HG03108 (cell line): Measurements from ENCODE around the gene THOC6.
"Not testable (repeated sequence)": the region's sequence is repeated elsewhere in the genome, so short reads cannot be mapped to it uniquely, and the experiment has no call there.

Source experiments
- ATAC-seq: cut with Tn5 transposase; IDR thresholded peaks from one replicate; pipeline ENCODE4 v1.9.1; 2021; ENCODE audit warnings: moderate library complexity; ENCODE audit not compliant: unreplicated experiment

The THOC6 gene

DNA sequence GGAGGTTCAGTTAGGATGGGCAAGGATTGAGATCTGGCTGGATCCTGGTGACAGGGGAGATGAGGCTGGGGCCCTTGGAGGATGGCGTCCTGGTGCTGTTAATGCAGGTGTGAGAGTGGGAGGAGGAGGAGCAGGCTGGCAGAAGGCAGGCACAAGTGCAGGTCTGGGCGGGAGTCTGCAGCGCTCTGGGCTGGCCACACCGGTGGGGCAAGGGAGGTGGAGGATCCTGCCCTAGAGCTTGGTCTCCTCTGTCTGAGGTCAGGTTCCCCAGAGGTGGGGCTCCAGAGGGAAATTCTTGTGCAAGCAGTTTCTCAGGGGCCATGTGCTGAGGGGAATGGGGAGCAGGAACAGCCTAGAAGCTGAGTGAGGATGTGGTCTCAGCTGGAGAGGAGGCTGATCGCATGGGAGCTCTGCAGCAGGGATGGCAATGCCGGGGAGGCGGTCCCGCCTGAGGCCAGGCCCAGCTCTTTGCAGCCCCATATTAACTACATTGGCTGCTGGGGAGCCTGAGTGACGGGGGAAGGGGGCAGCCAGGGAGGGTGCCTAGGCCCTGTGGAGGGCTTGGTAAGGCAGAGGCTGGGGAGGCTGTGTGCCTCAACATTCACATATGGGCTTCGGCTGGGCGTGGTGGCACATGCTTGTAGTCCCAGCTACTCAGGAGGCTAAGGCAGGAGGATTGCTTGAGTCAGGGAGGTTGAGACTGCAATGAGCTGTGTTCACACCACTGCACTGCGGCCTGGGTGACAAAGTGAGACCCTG is 28.9 kb downstream of the THOC6 start:
- ATAC-seq, result not testable (repeated sequence)

DNA sequence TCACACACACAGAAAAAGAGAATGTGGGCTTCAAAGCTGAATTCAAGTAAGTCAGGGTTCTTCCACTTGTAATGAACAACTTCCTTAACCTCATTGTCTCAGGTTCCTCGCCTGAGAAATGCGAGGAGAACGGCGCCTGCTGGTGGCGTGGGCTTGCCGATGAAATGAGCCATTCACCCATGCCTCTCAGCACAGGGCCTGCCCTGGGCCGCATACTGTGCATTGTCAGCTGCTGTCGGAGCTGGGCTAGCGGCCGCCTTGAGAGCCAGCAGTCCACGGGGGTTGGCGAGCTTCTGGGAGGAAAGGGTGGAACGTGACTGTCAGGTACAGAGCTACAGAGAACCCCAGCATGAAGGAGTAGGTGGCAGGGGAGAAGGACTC is 29.5 kb downstream of the THOC6 start:
- ATAC-seq, result not testable (repeated sequence)

DNA sequence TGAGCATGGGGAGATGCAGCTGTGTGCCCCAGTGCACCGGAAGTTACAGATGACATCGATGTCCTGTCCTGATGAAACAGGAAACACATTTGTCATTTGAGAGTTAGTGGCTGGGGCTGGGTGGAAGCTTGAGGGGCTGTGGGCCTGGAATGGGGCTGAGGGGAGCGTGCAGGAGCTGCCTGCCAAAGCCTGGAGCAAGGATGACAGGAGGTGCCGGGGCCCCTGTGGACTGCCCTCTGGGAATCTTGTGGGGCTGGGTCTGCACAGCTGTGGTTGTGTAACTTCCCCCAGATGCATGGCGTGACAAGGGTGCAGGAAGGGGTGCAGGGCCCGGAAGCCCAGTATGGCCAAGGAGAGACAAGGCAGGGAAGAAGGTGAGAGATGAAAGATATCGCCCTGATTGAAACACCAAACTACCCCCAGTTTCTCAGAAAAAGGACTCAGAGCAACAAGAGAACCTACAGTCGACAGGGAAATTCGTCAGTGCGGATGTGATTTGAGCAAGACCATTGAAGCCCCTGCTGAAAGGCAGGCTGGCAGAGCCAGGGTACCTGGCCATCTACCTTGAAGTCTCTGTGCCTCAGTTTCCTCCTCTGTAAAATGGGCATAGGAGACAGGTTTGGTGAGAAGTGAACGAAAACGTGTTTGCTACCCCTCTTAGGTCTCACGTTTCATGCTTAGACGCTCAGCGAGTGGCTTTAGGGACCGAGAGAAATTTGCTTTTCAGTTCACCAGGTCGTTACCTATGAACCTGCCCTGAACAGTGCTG is 31.3 kb downstream of the THOC6 start:
- ATAC-seq, result no peak

DNA sequence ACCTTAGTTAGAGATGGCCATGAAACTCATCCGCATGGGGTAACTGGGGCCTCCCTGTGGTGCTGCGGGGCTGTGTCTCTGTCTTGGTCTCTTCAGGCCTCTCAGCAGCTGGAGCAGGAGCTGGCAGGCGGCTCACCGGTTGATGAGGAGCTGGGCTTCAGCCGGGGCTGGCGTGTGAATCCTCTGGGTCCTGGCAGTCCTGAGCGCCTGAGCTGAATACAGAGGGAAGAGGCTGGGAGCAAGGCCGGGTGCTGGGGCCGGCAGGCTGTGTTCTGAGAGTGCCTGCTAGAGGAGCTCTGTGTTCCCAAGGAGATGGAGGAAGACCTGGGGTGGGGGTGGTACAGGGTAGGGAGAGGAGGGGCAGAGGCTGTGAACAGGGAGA is 31.9 kb downstream of the THOC6 start:
- ATAC-seq, result not testable (repeated sequence)

DNA sequence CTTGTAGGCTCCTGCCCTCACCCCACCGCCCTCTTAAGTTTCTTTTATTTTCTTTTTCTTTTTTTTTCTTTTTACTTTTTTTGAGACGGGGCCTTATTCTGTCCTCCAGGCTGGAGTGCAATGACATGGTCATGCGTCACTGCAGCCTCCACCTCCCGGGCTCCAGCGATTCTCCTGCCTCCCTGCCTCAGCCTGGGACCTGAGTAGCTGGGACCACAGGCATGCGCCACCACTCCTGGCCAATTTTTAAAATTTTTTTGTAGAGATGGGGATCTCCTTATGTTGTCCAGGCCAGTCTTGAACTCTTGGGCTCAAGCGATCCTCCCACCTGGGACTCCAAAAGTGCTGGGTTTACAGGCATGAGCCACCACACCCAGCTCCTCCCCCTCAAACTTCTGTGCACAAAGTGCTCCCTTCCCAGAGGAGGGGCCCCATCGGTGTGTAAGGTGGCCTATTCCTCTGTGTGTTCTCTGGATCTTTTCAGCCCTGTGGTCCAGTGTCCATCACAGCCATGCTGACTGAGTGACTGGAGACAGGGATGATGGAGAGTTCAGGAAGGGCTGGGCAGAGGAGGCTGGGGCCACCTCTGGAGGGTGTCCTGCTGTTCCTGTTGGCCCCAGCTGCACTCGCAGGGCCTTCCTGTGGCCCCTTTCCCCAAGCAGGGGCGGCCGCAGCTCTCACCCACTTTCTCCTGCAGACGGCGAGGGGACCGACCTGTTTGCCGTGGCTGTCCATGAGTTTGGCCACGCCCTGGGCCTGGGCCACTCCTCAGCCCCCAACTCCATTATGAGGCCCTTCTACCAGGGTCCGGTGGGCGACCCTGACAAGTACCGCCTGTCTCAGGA is 32.7 kb downstream of the THOC6 start:
- no peak for ATAC-seq

DNA sequence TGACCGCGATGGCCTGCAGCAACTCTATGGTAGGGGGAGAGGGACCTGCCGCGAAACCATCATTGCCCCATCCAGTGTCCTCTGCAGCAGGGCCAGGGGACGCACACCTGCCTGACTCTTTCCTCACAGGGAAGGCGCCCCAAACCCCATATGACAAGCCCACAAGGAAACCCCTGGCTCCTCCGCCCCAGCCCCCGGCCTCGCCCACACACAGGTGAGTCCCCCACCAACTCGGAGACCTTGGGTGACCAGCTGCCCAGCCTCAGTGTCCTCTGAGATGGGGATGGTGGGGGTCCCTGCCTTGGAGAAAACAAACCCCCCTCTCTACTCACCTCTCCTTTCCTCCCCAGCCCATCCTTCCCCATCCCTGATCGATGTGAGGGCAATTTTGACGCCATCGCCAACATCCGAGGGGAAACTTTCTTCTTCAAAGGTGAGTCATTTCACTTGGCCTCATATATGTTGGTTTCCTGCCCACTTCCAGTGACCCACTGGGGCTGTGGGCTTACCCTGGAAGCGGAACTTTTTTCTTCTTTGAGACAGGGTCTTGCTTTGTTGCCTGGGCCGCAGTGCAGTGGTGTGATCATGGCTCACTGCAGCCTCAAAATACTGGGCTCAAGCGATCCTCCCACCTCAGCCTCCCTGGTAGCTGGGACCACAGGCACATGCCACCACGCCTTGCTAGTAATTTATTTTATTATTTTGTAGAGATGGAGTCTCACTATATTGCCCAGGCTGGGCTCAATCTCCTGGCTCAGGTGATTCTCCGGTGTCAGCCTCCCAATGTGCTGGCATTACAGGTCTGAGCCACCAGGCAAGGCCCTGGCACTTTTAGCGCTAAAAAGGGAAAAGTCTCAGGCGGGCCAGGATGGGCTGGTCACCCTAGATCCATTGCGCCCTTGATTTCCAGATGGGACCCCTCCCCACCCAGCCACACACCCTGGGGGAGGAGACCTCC is 33.6 kb downstream of the THOC6 start:
- ATAC-seq, result no peak

DNA sequence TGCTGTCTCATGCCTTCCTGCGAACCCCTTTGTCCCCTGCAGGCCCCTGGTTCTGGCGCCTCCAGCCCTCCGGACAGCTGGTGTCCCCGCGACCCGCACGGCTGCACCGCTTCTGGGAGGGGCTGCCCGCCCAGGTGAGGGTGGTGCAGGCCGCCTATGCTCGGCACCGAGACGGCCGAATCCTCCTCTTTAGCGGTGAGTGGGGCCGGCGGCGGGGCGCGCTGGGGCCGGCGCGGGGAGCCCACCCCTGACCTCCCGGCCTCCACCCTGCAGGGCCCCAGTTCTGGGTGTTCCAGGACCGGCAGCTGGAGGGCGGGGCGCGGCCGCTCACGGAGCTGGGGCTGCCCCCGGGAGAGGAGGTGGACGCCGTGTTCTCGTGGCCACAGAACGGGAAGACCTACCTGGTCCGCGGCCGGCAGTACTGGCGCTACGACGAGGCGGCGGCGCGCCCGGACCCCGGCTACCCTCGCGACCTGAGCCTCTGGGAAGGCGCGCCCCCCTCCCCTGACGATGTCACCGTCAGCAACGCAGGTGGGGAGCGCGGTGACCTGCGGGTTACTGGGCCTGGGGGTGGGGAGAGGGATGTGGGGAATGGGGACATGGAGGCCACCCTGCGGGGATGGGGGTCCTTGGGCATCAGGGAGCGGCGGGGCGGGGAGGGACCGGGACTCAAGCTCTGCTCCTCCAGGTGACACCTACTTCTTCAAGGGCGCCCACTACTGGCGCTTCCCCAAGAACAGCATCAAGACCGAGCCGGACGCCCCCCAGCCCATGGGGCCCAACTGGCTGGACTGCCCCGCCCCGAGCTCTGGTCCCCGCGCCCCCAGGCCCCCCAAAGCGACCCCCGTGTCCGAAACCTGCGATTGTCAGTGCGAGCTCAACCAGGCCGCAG is 34.5 kb downstream of the THOC6 start:
- ATAC-seq, result peak; percentile 29

DNA sequence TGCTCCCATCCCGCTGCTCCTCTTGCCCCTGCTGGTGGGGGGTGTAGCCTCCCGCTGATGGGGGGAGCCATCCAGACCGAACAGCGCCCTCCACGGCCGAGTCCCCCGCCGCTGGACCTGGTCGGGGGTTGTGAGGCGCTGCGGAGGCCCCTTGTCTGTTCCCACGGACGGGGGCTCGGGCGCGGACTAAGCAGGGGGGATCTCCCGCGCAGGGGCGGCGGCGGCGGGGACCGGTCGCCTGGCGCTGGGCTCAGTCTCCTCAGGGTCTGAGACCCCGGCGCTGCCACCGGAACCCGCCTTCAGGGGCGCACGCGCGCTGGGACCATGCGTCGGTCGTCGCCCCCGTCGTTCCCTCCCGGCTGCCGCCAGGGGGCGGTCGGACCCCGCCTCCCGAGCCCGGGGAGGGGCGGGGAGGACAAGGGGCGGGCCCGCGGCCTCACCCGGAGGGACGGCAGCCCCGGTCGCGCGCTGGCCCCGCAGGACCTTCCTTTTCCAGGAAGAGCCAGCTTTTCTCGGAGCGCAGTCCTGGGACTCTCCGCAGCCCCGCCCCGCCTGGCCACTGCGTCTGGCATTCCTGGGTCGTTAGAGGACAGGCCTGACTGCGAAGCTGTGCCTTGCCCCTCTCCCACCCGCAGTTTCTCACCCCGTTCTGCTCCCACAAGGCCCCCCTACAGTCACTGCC is 35.3 kb downstream of the THOC6 start:
- peak; percentile 76 for ATAC-seq

DNA sequence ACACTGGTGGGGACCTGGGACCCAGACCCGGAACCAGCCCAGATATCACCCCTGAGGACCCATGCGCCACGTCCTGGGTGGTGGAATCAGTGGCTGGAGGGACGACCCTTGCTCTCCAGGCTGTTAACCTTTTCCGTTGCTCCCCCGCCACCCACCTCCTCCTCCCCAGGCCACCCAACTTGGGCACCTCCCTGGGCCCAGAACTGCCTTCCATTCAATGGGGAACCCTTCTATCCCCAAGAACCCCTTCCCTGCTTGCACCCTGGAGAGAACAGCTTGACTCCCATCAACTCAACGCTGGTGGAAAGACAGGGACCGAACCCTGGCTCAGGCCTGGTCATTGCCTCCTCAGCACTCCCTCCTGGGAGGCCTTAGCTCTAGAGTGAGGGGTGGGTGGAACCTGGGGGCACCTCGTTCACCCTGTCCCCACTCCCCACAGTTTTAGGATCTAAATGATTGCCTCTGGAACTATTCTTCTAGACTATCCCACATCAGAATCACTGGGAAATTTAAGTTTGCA is 35.9 kb downstream of the THOC6 start:
- ATAC-seq, result no peak

DNA sequence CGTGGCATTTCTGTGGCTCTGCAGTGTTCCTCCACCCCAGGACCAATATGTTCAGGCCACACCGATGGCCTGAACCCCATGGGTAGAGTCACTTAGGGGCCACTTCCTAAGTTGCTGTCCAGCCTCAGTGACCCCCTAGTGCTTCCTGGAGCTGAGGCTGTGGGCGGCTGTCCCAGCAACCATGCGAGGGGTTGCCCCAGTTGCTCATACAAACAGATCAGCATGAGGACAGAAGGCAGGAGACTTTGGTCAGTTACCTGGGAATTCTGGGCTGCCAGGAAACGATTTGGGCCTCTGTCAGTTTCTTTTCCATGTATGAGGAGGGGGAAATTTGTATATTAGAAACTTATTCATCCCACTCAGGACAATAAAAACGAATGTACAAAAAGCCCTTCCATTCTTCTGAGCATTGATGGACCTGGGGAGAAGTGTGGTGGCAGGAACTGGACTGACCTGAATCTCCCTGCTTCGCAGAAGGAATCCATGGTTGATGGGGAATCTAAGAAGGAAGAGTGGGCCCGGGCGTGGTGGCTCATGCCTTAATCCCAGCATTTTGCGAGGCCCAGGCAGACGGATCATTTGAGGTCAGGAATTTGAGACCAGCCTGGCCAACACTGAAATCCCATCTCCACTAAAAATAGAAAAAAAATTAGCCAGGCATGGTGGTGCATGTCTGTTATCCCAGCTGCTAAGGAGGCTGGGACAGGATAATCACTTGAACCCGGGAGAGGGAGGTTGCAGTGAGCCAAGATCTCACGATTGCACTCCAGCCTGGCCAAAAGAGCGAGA is 36.7 kb downstream of the THOC6 start:
- ATAC-seq, result no peak

DNA sequence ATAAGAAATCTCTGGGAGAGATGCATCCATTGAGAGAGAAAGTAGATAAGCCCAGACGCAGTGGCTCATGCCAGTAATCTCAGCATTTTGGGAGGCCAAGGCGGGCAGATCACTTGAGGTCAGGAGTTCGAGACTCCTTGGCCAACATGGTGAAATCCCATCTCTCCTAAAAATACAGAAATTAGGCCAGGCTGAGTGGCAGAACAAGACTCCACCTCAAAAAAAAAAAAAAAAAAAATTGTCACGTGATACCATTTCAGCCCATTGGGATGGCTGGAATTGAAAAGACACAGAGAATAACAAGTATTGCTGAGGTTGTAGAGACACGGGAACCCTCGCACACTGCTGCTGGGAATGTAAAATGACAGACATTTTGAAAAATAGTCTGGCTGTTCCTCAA is 38.7 kb downstream of the THOC6 start:
- no peak for ATAC-seq

DNA sequence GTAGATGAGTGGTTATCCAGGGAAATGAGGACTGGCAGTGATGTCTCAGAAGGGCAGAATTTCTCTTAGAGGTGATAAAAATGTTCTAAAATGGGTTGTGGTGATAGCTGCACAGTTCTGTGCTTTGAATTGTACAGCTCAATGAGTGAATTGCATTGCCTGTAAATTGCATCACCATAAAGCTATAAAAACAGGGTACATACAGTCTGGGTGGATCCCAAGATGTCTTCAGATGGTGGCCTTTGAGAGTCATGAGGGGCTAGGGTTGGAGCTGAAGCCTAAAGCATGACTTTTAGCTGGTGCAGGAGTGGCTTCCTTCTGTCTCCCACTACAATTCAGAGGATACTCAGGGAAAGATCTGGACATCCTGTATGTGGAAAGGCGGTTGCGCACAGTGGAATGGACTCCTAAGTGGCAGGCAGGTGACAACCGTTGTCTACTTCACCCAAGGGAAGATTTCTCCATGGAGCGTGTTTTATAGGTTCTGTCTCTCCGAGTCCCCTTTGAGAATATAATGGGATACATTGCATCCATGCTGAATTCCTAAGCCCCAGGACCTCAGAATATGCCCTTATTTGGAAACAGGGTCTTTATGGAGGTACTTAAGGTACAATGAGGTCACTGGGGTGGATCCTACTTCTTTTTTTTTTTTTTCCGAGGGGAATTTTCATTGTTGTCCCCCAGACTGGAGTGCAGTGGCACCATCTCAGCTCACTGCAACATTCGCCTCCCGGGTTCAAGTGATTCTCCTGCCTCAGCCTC is 40.0 kb downstream of the THOC6 start:
- ATAC-seq, result no peak

DNA sequence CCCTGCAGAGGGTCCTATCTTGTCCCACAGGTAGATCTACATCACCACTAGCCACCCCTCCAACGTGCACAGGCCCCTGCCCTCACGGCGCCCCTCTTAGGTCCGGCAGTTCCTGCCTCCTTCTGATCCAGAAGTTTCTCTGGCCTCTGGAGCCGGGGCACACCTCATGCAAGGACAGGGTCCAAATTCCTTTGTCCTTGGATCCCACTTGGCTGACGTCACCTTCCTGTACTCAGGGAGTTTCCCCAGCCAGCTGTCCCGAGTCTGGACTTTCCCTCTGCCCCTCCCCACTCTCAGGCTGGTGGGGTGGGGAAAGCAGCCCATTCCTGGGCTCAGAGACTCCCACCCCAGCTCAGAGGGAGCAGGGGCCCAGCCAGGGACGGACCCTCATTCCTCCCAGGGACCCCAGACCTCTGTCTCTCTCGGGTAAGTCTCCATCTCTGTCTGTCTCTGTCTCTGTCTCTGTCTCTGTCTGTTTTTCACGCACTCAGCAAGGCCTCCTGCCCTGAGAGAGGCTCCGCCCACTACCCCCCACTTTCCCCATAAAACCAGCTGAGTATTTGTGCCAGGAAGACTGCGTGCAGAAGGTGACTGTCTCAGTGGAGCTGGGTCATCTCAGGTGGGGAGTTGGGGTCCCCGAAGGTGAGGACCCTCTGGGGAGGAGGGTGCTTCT is 41.4 kb downstream of the THOC6 start, which contains the start of gene IL32:
Gene IL32 (plus strand): TSS at position 572 of the 673 bp plus-strand sequence. CDS start 172 bp downstream, outside the sequence.
- ATAC-seq, result no peak

DNA sequence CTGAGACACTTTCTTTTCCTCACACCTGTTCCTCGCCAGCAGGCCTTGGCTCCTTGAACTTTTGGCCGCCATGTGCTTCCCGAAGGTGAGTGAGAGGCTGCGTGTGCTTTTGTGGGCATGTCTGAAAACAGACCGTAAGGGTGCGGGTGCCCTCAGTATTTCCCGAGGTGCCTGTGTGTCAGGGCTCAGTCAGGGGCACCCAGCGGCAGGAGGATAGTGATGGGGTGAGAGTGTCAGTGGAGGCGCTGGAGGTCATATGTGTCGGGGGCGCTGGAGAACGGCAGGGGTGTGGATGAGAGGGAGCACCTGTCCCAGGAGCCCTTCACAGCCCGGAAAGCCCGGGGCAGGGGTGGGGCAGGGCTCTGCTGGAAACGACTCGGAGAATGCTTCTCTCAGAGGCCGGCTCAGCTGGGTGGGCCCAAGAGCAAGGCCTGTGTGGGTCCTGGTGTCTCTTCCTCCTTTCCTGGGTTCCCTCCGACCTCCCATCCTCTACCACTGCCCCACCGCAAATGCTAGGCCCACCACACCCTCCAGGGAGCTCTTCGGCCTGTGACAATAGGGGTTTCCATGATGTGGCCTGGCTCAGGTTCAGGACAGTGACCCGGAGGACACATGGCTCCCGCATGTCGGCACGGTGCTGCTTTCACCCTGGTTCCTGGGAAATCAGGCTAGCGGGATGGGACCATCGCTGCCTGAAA is 42.1 kb downstream of the THOC6 start:
- no peak for ATAC-seq

DNA sequence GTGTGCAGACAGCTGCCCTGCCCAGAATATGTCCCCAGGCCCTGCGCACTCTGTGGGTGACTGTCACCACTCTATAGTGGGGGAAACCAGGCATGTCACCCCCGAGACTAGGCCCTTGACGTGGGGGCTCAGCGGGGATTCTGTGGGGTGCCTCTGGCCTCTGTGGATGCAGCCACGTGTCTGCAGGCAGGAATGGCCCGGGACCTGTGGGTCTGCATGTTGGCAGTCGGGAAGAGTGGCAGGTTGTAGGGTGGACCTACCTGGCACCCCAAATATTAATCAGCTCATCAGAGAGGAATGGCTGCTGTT is 42.6 kb downstream of the THOC6 start:
- no peak for ATAC-seq

DNA sequence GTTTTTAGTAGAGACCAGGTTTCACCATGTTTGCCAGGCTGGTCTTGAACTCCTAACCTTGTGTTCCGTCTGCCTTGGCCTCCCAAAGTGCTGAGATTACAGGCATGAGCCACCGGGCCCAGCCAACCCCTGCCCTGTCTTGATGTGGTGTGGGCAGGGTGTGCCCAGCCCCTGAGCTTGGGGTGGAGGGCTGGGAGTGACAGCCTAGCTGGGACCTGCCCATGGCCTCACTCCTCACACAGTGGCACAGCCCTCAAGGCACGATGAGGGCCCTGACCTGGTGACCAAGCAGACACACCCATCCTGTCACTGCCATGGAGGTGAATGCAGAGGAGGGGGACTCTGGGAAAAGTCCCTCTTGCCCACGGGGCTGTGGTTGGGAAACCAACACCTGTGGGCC is 44.7 kb downstream of the THOC6 start:
- no peak for ATAC-seq
